GM21786 (cell line): ENCODE results near the gene GFM2.
"Not testable (repeated sequence)": the region's sequence is repeated elsewhere in the genome, so short reads cannot be mapped to it uniquely, and the experiment has no call there.

ENCODE experiments used
- ATAC-seq: cut with Tn5 transposase; IDR thresholded peaks from one replicate; pipeline ENCODE4 v1.9.1; 2021; ENCODE audit not compliant: unreplicated experiment

Gene GFM2

GRCh38 chr5:74722271-74722670 lies 44.6 kb downstream of the GFM2 start:
- ATAC-seq = no peak

GRCh38 chr5:74717596-74717995 lies 49.3 kb downstream of the GFM2 start:
- ATAC-seq = no peak

- ATAC-seq = no peak
Observed at GRCh38 chr5:74693191-74693590, 73.7 kb downstream of the GFM2 start.

- no peak for ATAC-seq
Observed at GRCh38 chr5:74686962-74687751, 79.8 kb downstream of the GFM2 start.

- peak; percentile 61 for ATAC-seq
Observed at GRCh38 chr5:74685979-74686631, 80.8 kb downstream of the GFM2 start.

- ATAC-seq = peak; percentile 70
Observed at GRCh38 chr5:74684900-74685851, 81.7 kb downstream of the GFM2 start, which contains the start of gene HEXB. HEXB (plus strand) TSS chr5:74685233; CDS start chr5:74685261, 28 bp downstream.

- no peak for ATAC-seq
Observed at GRCh38 chr5:74679966-74680365, 87.0 kb downstream of the GFM2 start.

GRCh38 chr5:74679300-74679699 lies 87.6 kb downstream of the GFM2 start:
- ATAC-seq = not testable (repeated sequence)

GRCh38 chr5:74678123-74678522 lies 88.8 kb downstream of the GFM2 start:
- ATAC-seq = not testable (repeated sequence)

- not testable (repeated sequence) for ATAC-seq
Observed at GRCh38 chr5:74676466-74676865, 90.5 kb downstream of the GFM2 start.

- ATAC-seq = no peak
Observed at GRCh38 chr5:74673011-74673790, 93.7 kb downstream of the GFM2 start.

- no peak for ATAC-seq
Observed at GRCh38 chr5:74672215-74672877, 94.6 kb downstream of the GFM2 start.
